Ovary (tissue), 9 donors: Measurements from ENCODE around the gene BCL6B. TPM values are rescaled to one million over a fixed set of nuclear protein-coding genes. Genes with fewer than 3 reads are reported as not detected.
"Not testable (repeated sequence)": the region's sequence is repeated elsewhere in the genome, so short reads cannot be mapped to it uniquely, and the experiment has no call there.

Experiments used
- DNase-seq, 5 donors: peaks; one replicate each; pipeline ENCODE4 v3.0.0-alpha.2; 2019 to 2020
- H3K27ac ChIP-seq, 2 donors: fragments of 200-600 bp; one replicate each; pipeline versions ENCODE4 v1.5.1 to v1.8.0; 2019 to 2022
- H3K27me3 ChIP-seq: fragments of 200-600 bp; one replicate; pipeline ENCODE4 v1.8.0; 2022
- H3K36me3 ChIP-seq: fragments of 200-600 bp; sonication (generic); one replicate; pipeline ENCODE4 v1.5.1; 2019
- H3K4me1 ChIP-seq: one replicate; pipeline ENCODE4 v1.8.1; 2013; ENCODE audit warnings: mild to moderate bottlenecking, moderate library complexity; ENCODE audit not compliant: insufficient read depth
- H3K4me3 ChIP-seq: fragments of 200-600 bp; sonication (generic); one replicate; pipeline ENCODE4 v1.5.1; 2017
- H3K9me3 ChIP-seq, 2 donors: fragments of 200-600 bp in 1 of 2; sonication (generic) in 1 of 2; one replicate each; pipeline versions ENCODE4 v1.5.1 to v1.8.1; 2013 to 2019; ENCODE audit warnings: mild to moderate bottlenecking in 1 of 2, moderate library complexity in 1 of 2
- CTCF ChIP-seq, 3 donors: fragments of 450-650 bp in 2 of 3; fragments of 200-600 bp in 1 of 3; IDR thresholded peaks; one replicate each; pipeline versions ENCODE4 v1.5.1 to v1.8.0; 2016 to 2022; ENCODE audit warnings: antibody characterized with exemption in 3 of 3, mild to moderate bottlenecking in 1 of 3
- EP300 ChIP-seq: sonication (generic); formaldehyde crosslinking; IDR thresholded peaks from one replicate; pipeline ENCODE4 v1.6.1; 2017; ENCODE audit warnings: antibody characterized with exemption
- POLR2A ChIP-seq: fragments of 450-650 bp; IDR thresholded peaks from one replicate; pipeline ENCODE4 v1.6.1; 2017; ENCODE audit warnings: antibody characterized with exemption, mild to moderate bottlenecking, moderate library complexity
- WGBS, 3 donors: extraction: QIAGEN DNeasy Blood & Tissue Kit in 1 of 3; methylation state at CpG; one replicate each; pipeline versions ENCODE4 v1.1.5 to v1.1.7; 2013 to 2017; 5-methylcytosine and 5-hydroxymethylcytosine counted together
- intact Hi-C, 4 donors: fragments of 100-400 bp; cut with DNase I; formaldehyde crosslinking; loops; one replicate each; pipeline versions ENCODE4 v1.11.0 to v1.15.1; 2022 to 2023
- polyA plus RNA-seq, 2 donors: library from polyadenylated mRNA; stranded (reverse); fragments of 200-250 nt in 1 of 2; fragments of 350-450 nt in 1 of 2; fragmentation: Illumina TruSeq in 1 of 2; extraction: RNeasy Lipid Tissue Mini Kit (QIAGEN cat#74804) in 1 of 2; gene quantifications; one replicate each; pipeline ENCODE4 v1.2.3, GENCODE V29; 2013 to 2014
- total RNA-seq, 7 donors: library from RNA; depleted of rRNA in 2 of 7; stranded (reverse); fragments of >200 nt in 2 of 7; fragmentation: NEBNext Ultra II Directional in 3 of 7; extraction: Animal tissue kit (Norgen Biotek cat#: 25700) in 3 of 7; gene quantifications; one replicate each; pipeline versions ENCODE4 v1.1.0 to v1.2.4, GENCODE V29; 2016 to 2023
- donor health status: DM: no; HTN: no; CAD: no; lungs with moderate emphysema.
- donor health status: DM: no; HTN: no; CAD: no.
- donor health status: Bipolar disorder and iron deficiency.
- donor health status: DM: yes; HTN: yes; CAD: no.
- donor health status: DM: no; HTN: no; CAD: no.
- donor health status: DM: yes; HTN: yes; CAD: no.

The BCL6B gene
- total and polyA plus RNA-seq, 9 donors = 0.46 to 13.9 (median 4.8) TPM

GRCh38 chr17:7046127-7046724, 23.4 kb downstream of the BCL6B start:
- H3K4me3 ChIP-seq = peak overlapping the region; percentile 29
- peaks cover 4% of the 10 kb centered on the region for H3K27me3 ChIP-seq
- TF ChIP-seq POLR2A (no peak), CTCF (IDR thresholded peaks at IDR 0.05) (no peak), EP300 (no peak)
- DNase-seq = peak in 3 of 5 donors; percentile 31 to 60 (median 34)
- intact Hi-C loops = loop anchor here in 2 of 4 donors (5.0 to 10.0 kb wide), 2 partner anchors 91 to 129 kb away; partner anchors contain the start of gene ASGR1 (in 1 of the 2)
- H3K27ac ChIP-seq = no peak overlapping the region
- no peaks in the 10 kb centered on the region for H3K36me3 ChIP-seq
- 15 to 16% (median 15%) methylated on average over 15 of the region's 15 CpGs for WGBS, 3 donors
- H3K9me3 ChIP-seq = no peaks in the 10 kb centered on the region
- peaks cover 17% of the 10 kb centered on the region for H3K4me1 ChIP-seq

GRCh38 chr17:7046725-7047397, 24.0 kb downstream of the BCL6B start:
- WGBS, 3 donors = 4 to 6% (median 6%) methylated on average over 26 of the region's 26 CpGs
- not testable (repeated sequence) for H3K27ac ChIP-seq, H3K36me3 ChIP-seq, H3K9me3 ChIP-seq, H3K27me3 ChIP-seq
- Histone ChIP-seq H3K4me3 (peak overlapping the region; percentile 29), H3K4me1 (peaks cover 17% of the 10 kb centered on the region)
- intact Hi-C loops = loop anchor here in 2 of 4 donors (5.0 to 10.0 kb wide), 2 partner anchors 90 to 128 kb away; partner anchors contain the start of gene ASGR1 (in 1 of the 2)
- DNase-seq = peak in 3 of 5 donors; percentile 45 to 78 (median 59)

GRCh38 chr17:7047566-7047965, 24.7 kb downstream of the BCL6B start:
- no peak for TF ChIP-seq CTCF (IDR thresholded peaks at IDR 0.05)
- TF ChIP-seq POLR2A = no peak
- no peak for TF ChIP-seq EP300
- WGBS, 3 donors = 65 to 77% (median 71%) methylated on average over 6 of the region's 6 CpGs
- Histone ChIP-seq H3K4me1 (peaks cover 10% of the 10 kb centered on the region), H3K27ac (no peak overlapping the region), H3K27me3 (peaks cover 4% of the 10 kb centered on the region), H3K4me3 (no peak overlapping the region), H3K36me3 (no peaks in the 10 kb centered on the region), H3K9me3 (no peaks in the 10 kb centered on the region)
- intact Hi-C loops = loop anchor here in 2 of 4 donors (5.0 to 10.0 kb wide), 2 partner anchors 90 to 127 kb away; partner anchors contain the start of gene ASGR1 (in 1 of the 2)
- DNase-seq = no peak

- intact Hi-C loops = loop anchor here in 3 of 4 donors (2.0 to 10.0 kb wide), 3 partner anchors 82 to 126 kb away; partner anchors contain the start of gene ASGR1 (in 1 of the 3)
- Histone ChIP-seq H3K9me3 (no peaks in the 10 kb centered on the region), H3K27me3 (no peaks in the 10 kb centered on the region), H3K36me3 (no peaks in the 10 kb centered on the region), H3K4me1 (peaks cover 5% of the 10 kb centered on the region), H3K4me3 (no peak overlapping the region), H3K27ac (no peak overlapping the region)
- no peak for DNase-seq
- WGBS, 3 donors = 43 to 64% (median 46%) methylated on average over 6 of the region's 6 CpGs
- TF ChIP-seq EP300 (no peak), POLR2A (no peak), CTCF (IDR thresholded peaks at IDR 0.05) (no peak)
These were observed 26.1 kb downstream of the BCL6B start for GRCh38 chr17:7048968-7049367.

GRCh38 chr17:7050583-7050982, 27.7 kb downstream of the BCL6B start:
- intact Hi-C loops = loop anchor here in 1 of 4 donors (5.0 kb wide), 2 partner anchors 87 to 247 kb away; no protein-coding TSS in a partner anchor
- 70 to 83% (median 73%) methylated on average over 9 of the region's 9 CpGs for WGBS, 3 donors
- H3K36me3 ChIP-seq, H3K4me1 ChIP-seq, DNase-seq, H3K27ac ChIP-seq, H3K4me3 ChIP-seq, H3K27me3 ChIP-seq, H3K9me3 ChIP-seq: not testable (repeated sequence)
